Left colon (tissue), 2 donors: Measurements from ENCODE around the gene TYW1B. TPM values are rescaled to one million over a fixed set of nuclear protein-coding genes. Genes with fewer than 3 reads are reported as not detected.
A peak's percentile ranks its signal among the peaks of the same experiment; 100 is the strongest.
"Not testable (repeated sequence)": the region's sequence is repeated elsewhere in the genome, so short reads cannot be mapped to it uniquely, and the experiment has no call there.

Experiments
- ATAC-seq: fragments of 200-7000 bp; cut with Tn5 transposase; one replicate; pipeline ENCODE4 v1.9.1; 2020; ENCODE audit warnings: mild to moderate bottlenecking, moderate library complexity
- DNase-seq, 2 donors: peaks; one replicate each; pipeline ENCODE4 v3.0.0-alpha.2; 2020
- intact Hi-C, 2 donors: fragments of 100-400 bp; cut with DNase I in 1 of 2; cut with micrococcal nuclease in 1 of 2; formaldehyde crosslinking; loops; one replicate each; pipeline versions ENCODE4 v1.11.2 to v1.14.0; 2022; cut with DNase I, micrococcal nuclease
- total RNA-seq, 2 donors: library from RNA; stranded (reverse); fragmentation: NEBNext Ultra II Directional; extraction: Animal tissue kit (Norgen Biotek cat#: 25700); gene quantifications; one replicate each; pipeline ENCODE4 v1.2.1, GENCODE V29; 2021
- donor health status: DM: no; HTN: no; CAD: no.
- donor health status: DM: yes; HTN: yes; CAD: no.

TYW1B gene
- total RNA-seq, 2 donors from 2014 or later: 2.2 to 3.6 TPM

GRCh38 chr7:72607988-72608387 is 220.0 kb downstream of the TYW1B start:
- intact Hi-C loops, ATAC-seq, DNase-seq: not testable (repeated sequence)

- DNase-seq, intact Hi-C loops, ATAC-seq: not testable (repeated sequence)
These were observed 222.1 kb downstream of the TYW1B start for GRCh38 chr7:72605863-72606431.

- intact Hi-C loops, ATAC-seq, DNase-seq: not testable (repeated sequence)
These were observed 223.0 kb downstream of the TYW1B start for GRCh38 chr7:72604771-72605611.

- intact Hi-C loops, ATAC-seq, DNase-seq: not testable (repeated sequence)
These were observed 224.5 kb downstream of the TYW1B start for GRCh38 chr7:72603476-72603875.

- DNase-seq (no peak), ATAC-seq (no peak)
- intact Hi-C loops: no loop called here
These were observed 224.9 kb downstream of the TYW1B start for GRCh38 chr7:72603073-72603472.

GRCh38 chr7:72601683-72602082 is 226.3 kb downstream of the TYW1B start:
- intact Hi-C loops, DNase-seq: not testable (repeated sequence)
- ATAC-seq: peak; percentile 33

- intact Hi-C loops: not testable (repeated sequence)
These were observed 238.0 kb downstream of the TYW1B start for GRCh38 chr7:72590023-72590422.

GRCh38 chr7:72587267-72587666 is 240.7 kb downstream of the TYW1B start:
- DNase-seq, intact Hi-C loops, ATAC-seq: not testable (repeated sequence)

More at GRCh38 chr7:72590023-72590422, 238.0 kb downstream of the TYW1B start:
- not testable (repeated sequence) for ATAC-seq, DNase-seq

GRCh38 chr7:72584576-72584975 is 243.4 kb downstream of the TYW1B start:
- ATAC-seq, DNase-seq, intact Hi-C loops: not testable (repeated sequence)

- intact Hi-C loops, DNase-seq, ATAC-seq: not testable (repeated sequence)
These were observed 244.2 kb downstream of the TYW1B start for GRCh38 chr7:72583620-72584361.

GRCh38 chr7:72580142-72580770 is 247.7 kb downstream of the TYW1B start:
- DNase-seq, ATAC-seq, intact Hi-C loops: not testable (repeated sequence)

GRCh38 chr7:72577107-72577506 is 250.9 kb downstream of the TYW1B start:
- intact Hi-C loops: no loop called here
- DNase-seq (no peak), ATAC-seq (no peak)

- DNase-seq, ATAC-seq, intact Hi-C loops: not testable (repeated sequence)
These were observed 266.0 kb downstream of the TYW1B start for GRCh38 chr7:72561988-72562387.

- intact Hi-C loops, ATAC-seq, DNase-seq: not testable (repeated sequence)
These were observed 268.5 kb downstream of the TYW1B start for GRCh38 chr7:72559546-72559945.

- intact Hi-C loops, ATAC-seq, DNase-seq: not testable (repeated sequence)
These were observed 271.3 kb downstream of the TYW1B start for GRCh38 chr7:72556733-72557132.

GRCh38 chr7:72555238-72555637 is 272.8 kb downstream of the TYW1B start:
- DNase-seq, intact Hi-C loops, ATAC-seq: not testable (repeated sequence)

GRCh38 chr7:72554401-72554800 is 273.6 kb downstream of the TYW1B start:
- ATAC-seq, DNase-seq, intact Hi-C loops: not testable (repeated sequence)

GRCh38 chr7:72550454-72550853 is 277.5 kb downstream of the TYW1B start:
- intact Hi-C loops, DNase-seq, ATAC-seq: not testable (repeated sequence)
